Measurements from ENCODE around the gene CPEB3.
"Not testable (repeated sequence)": the region's sequence is repeated elsewhere in the genome, so short reads cannot be mapped to it uniquely, and the experiment has no call there.

The CPEB3 gene

DNA sequence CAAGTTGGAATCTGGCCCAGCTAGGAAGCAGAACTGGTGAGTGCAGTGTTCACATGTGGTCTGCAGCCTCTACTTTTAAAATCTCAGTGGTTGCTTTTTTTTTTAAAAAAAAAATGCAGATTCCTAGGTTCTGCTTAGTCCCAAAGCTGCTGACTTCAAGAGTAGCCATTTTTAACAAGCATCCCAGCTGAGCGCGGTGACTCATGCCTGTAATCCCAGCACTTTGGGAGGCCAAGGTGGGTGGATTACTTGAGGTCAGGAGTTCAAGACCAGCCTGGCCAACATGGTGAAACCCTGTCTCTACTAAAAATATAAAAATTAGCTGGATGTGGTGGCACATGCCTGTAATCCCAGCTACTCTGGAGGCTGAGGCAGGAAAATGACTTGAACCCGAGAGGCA lies 265.5 kb downstream of the CPEB3 start:
- H3K9me3 Mint-ChIP-seq; ATAC-seq (ENCODE audit: low read depth); DNase-seq (ENCODE audit: low spot score in 2 of 2); H3K27ac Mint-ChIP-seq; H3K4me1 Mint-ChIP-seq; H3K27me3 Mint-ChIP-seq; H3K4me3 Mint-ChIP-seq: not testable (repeated sequence)
- peaks cover 25% of the 10 kb centered on the region for H3K36me3 Mint-ChIP-seq

DNA sequence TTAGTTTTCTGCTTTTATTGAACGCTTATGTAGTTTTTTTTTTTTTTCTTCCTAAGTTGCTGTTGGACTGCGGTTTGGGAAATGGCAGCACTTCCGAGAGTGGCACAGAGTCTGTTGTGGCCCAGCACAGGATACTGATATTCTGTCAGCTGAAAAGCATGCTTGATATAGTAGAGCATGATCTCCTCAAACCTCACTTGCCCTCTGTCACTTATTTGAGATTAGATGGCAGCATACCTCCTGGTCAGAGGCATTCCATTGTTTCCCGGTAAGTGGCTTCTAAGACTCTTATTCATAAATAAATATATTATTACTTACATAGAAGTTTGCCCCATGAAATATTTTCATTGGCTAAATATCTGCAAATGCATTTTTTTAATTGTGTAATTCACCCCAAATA lies 266.2 kb downstream of the CPEB3 start:
- ATAC-seq (ENCODE audit: low read depth), result no peak
- DNase-seq (ENCODE audit: low spot score in 2 of 2), result no peak
- peaks cover 26% of the 10 kb centered on the region for H3K36me3 Mint-ChIP-seq
- no peak overlapping the region for H3K4me3 Mint-ChIP-seq
- H3K27ac Mint-ChIP-seq, result no peak overlapping the region
- no peaks in the 10 kb centered on the region for H3K27me3 Mint-ChIP-seq
- no peaks in the 10 kb centered on the region for H3K9me3 Mint-ChIP-seq
- H3K4me1 Mint-ChIP-seq, result no peaks in the 10 kb centered on the region

DNA sequence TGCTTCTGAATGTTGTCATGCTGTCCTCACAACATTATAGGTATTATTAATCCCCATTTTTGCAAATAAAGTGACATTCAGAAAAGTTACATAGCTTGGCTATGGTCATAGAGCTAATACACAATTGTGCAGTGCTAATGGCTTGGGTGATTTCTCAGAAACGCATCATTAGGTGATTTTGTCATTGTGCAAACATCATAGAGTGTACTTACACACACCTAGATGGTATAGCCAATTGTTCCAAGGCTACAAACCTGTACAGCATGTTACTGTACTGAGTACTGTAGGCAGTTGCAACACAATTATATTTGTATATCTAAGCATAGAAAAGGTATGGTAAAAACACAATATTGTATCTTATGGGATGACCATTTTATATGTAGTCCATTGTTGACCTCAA lies 276.3 kb downstream of the CPEB3 start:
- Mint-ChIP-seq H3K4me1 (no peaks in the 10 kb centered on the region), H3K36me3 (peaks cover 31% of the 10 kb centered on the region), H3K27ac (no peak overlapping the region), H3K4me3 (no peak overlapping the region), H3K27me3 (no peaks in the 10 kb centered on the region), H3K9me3 (no peaks in the 10 kb centered on the region)
- ATAC-seq (ENCODE audit: low read depth) (no peak), DNase-seq (ENCODE audit: low spot score in 2 of 2) (no peak)

DNA sequence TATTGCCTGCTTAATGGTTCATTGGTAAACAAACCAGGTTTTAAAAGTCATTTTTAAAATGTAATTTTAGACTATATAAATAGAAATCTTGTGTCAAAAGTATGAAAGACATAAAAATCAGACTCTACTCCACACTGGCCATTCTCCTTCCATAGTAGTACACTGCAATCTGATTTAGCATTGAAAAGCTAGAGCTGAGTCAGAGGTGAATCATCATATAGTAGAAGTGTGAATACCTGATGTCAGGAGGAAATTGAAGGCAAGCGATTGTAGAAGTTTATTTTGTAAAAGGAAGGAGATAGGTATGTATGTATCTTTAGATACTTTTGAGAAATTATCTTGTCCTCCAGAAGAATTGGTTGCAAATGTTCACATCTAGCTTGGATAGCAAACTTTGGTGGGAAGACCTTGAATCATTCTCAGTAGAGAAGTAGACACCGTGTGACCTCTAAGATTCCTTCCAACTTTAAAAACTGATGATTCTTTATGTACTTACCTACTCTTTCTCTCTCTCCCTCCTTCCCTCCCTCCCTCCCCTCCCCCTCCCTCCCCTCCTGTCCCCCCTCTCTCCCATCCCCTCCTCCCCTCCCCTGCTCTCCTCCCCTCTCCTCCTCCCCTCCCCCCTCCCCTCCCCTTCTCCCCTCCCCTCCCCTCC lies 279.2 kb downstream of the CPEB3 start:
- peaks cover 18% of the 10 kb centered on the region for H3K36me3 Mint-ChIP-seq
- no peak for ATAC-seq (ENCODE audit: low read depth)

DNA sequence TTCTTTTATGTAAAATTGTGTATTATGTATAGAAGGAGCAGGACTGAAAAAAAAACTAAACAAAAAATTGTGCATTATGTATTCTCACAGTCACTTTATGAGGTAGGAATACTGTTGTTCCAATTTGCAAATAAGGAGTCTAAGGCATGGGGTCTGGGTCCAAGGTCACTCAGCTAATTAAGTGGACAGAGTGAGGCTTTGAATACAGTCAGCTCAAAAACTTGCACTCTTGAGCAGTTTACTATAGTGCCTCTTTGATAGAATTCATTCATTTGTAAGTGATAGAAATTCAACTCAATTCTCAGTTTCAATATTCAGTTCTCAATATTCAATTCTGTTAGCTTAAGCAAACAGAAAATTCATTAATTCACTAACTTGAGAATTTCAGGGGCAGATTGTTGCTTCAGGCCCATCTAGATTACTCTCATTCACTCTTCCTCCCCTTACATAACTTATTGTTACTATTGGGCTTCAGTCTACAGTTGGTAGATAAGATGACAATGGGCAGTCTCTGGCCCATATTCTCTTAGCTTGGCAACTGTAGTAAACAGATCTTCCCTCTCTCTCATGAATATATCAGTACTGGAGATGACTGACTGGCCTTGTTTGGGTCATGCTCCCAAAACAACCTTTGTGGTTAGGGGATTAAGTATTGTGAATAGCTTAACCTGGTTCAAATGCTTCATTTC lies 280.7 kb downstream of the CPEB3 start:
- H3K27me3 Mint-ChIP-seq, result no peaks in the 10 kb centered on the region
- no peaks in the 10 kb centered on the region for H3K9me3 Mint-ChIP-seq
- DNase-seq (ENCODE audit: low spot score in 2 of 2) (no peak), ATAC-seq (ENCODE audit: low read depth) (no peak)
- H3K27ac Mint-ChIP-seq, result peak overlapping the region; percentile 5
- peaks cover 2% of the 10 kb centered on the region for H3K4me1 Mint-ChIP-seq
- H3K4me3 Mint-ChIP-seq, result no peak overlapping the region
- peaks cover 15% of the 10 kb centered on the region for H3K36me3 Mint-ChIP-seq

More for the DNA sequence above, 279.2 kb downstream of the CPEB3 start:
- Mint-ChIP-seq H3K4me1 (peaks cover 2% of the 10 kb centered on the region), H3K27me3 (no peaks in the 10 kb centered on the region), H3K9me3 (no peaks in the 10 kb centered on the region), H3K27ac (no peak overlapping the region), H3K4me3 (no peak overlapping the region)
- no peak for DNase-seq (ENCODE audit: low spot score in 2 of 2)

DNA sequence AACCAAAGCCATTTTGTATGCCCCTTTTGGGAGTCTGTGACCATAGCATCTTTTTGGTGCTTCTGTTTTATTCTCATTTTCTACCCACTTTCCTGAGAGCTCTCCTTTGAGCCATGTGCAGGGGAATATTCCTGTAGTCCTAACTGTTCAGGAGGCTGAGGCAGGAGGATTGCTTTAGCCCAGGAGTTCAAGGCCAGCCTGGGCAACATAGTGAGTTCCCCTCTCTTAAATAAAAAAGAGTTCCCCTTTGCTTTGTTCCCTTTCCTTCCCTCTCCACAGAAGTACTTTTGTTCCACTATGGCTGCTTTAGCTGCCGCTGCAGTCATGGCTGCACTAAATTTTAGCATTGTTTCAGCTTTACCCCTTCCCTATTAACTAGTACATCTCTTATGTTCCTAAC lies 281.4 kb downstream of the CPEB3 start:
- Mint-ChIP-seq H3K4me3 (no peak overlapping the region), H3K27ac (no peak overlapping the region), H3K36me3 (peaks cover 21% of the 10 kb centered on the region), H3K9me3 (peaks cover 2% of the 10 kb centered on the region), H3K27me3 (no peaks in the 10 kb centered on the region), H3K4me1 (peaks cover 2% of the 10 kb centered on the region)
- ATAC-seq (ENCODE audit: low read depth), result no peak
- DNase-seq (ENCODE audit: low spot score in 2 of 2), result no peak

DNA sequence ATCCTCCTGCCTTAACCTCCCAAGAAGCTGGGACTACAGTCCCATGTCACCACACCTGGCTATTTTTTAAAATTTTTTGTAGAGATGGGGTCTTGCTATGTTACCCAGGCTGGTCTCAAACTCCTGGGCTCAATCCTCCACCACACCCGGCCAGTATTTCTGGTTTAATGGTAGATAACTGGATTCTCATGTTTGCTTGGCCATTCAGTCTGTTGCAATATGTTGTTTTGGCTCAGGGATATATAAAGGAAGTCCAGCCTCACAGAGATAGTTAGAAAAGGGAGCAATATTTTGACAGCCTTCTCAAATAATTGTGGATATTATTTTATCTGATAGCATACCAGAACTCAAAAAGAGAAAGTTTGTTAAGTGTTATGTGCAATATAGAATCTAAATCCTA lies 284.9 kb downstream of the CPEB3 start:
- H3K4me3 Mint-ChIP-seq, result no peak overlapping the region
- peaks cover 2% of the 10 kb centered on the region for H3K4me1 Mint-ChIP-seq
- peaks cover 2% of the 10 kb centered on the region for H3K9me3 Mint-ChIP-seq
- H3K36me3 Mint-ChIP-seq, result peaks cover 33% of the 10 kb centered on the region
- no peak overlapping the region for H3K27ac Mint-ChIP-seq
- DNase-seq (ENCODE audit: low spot score in 2 of 2), result no peak
- no peaks in the 10 kb centered on the region for H3K27me3 Mint-ChIP-seq
- no peak for ATAC-seq (ENCODE audit: low read depth)

DNA sequence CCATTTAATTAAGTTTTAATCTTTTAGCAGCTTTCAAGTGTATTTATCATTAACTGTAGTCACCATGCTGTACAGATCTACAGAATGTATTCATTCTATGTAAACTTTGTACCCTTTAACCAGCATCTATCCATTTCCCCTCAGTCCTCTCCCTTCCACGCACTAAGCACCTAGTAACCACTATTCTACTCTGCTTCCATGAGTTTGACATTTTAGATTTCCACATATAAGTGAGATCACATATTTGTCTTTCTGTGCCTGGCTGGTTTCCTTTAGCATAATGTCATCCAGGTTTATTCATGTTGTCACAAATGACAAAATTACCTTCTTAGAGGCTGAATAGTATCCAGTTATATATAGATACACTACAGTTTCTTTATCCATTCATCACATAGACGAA lies 287.6 kb downstream of the CPEB3 start:
- Mint-ChIP-seq H3K4me1 (no peaks in the 10 kb centered on the region), H3K9me3 (peaks cover 4% of the 10 kb centered on the region), H3K27ac (no peak overlapping the region), H3K36me3 (peaks cover 39% of the 10 kb centered on the region), H3K4me3 (no peak overlapping the region), H3K27me3 (no peaks in the 10 kb centered on the region)
- ATAC-seq (ENCODE audit: low read depth) (no peak), DNase-seq (ENCODE audit: low spot score in 2 of 2) (no peak)

DNA sequence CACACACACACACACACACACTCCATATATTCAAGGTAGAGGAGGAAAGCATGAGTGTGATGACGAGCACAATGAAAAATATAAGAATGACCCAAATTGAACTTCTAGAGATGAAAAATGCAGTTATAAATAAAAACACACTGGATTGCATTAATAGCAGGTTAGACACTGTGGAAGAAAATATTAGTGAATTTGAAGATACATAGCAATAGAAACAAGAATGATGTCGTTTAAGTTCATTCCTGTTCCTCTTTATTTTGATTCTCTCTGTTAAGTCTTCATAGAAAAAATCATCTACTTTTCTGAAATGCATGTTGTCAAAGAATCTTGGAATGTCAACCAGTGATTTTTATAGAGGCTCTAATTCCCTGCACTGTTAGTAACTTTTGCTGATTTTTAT lies 288.9 kb downstream of the CPEB3 start:
- Mint-ChIP-seq H3K4me3 (no peak overlapping the region), H3K27me3 (no peaks in the 10 kb centered on the region), H3K27ac (no peak overlapping the region), H3K36me3 (peaks cover 42% of the 10 kb centered on the region), H3K4me1 (no peaks in the 10 kb centered on the region), H3K9me3 (peaks cover 4% of the 10 kb centered on the region)
- DNase-seq (ENCODE audit: low spot score in 2 of 2) (no peak), ATAC-seq (ENCODE audit: low read depth) (no peak)

DNA sequence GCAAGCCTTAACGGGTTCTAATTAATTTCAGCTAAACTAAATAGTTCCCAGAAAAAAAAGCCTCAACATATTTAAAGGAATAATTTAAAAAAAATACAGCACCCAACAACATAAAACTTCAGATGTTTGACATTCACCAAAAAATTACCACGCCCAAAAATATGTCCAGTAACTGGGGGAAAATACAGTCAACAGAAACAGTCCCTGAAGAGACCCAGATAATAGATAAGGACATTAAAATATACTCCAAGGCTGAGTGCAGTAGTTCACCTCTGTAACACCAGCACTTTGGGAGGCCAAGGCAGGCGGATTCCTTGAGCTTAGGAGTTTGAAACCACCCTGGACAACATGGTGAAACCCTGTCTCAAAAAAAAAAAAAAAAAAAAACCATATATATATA lies 289.3 kb downstream of the CPEB3 start:
- H3K4me3 Mint-ChIP-seq, result no peak overlapping the region
- H3K27me3 Mint-ChIP-seq, result no peaks in the 10 kb centered on the region
- H3K27ac Mint-ChIP-seq, result no peak overlapping the region
- peaks cover 4% of the 10 kb centered on the region for H3K9me3 Mint-ChIP-seq
- DNase-seq (ENCODE audit: low spot score in 2 of 2) (no peak), ATAC-seq (ENCODE audit: low read depth) (no peak)
- no peaks in the 10 kb centered on the region for H3K4me1 Mint-ChIP-seq
- H3K36me3 Mint-ChIP-seq, result peaks cover 42% of the 10 kb centered on the region
